GM20000 (cell line): ENCODE measurements around the gene MSI2.

Experiments
- DNase-seq: peaks from one replicate; pipeline ENCODE4 v3.0.0; 2012; ENCODE audit warnings: low spot score
- CTCF ChIP-seq: IDR thresholded peaks from 2 replicates; pipeline ENCODE4 v1.5.1; 2012; ENCODE audit warnings: mild to moderate bottlenecking, control low read depth; ENCODE audit errors: extremely low read depth, missing control alignments

The MSI2 gene

GRCh38 chr17:57559634-57560318, 303.5 kb downstream of the MSI2 start:
- DNase-seq, result no peak
- no peak for TF ChIP-seq CTCF

- no peak for TF ChIP-seq CTCF
- no peak for DNase-seq
Measured at GRCh38 chr17:57560319-57560705, 304.0 kb downstream of the MSI2 start.

GRCh38 chr17:57561072-57561861, 304.9 kb downstream of the MSI2 start:
- no peak for TF ChIP-seq CTCF
- DNase-seq, result no peak

GRCh38 chr17:57562184-57562698, 305.9 kb downstream of the MSI2 start:
- TF ChIP-seq CTCF, result no peak
- no peak for DNase-seq

- no peak for TF ChIP-seq CTCF
- no peak for DNase-seq
Measured at GRCh38 chr17:57563958-57564357, 307.6 kb downstream of the MSI2 start.

GRCh38 chr17:57565176-57565575, 308.9 kb downstream of the MSI2 start:
- no peak for TF ChIP-seq CTCF
- DNase-seq, result no peak

GRCh38 chr17:57566721-57567120, 310.4 kb downstream of the MSI2 start:
- TF ChIP-seq CTCF, result no peak
- DNase-seq, result no peak
